Stimulated activated memory B cell treated with anti-CD40 and anti-IgM and Interleukin-4, amounts not matched to agents 10 μg/mL and 1 μg/mL and 100 μg/mL, for 72 hours (primary cell): ENCODE results near the gene NAPSA.
"Not testable (repeated sequence)": the region's sequence is repeated elsewhere in the genome, so short reads cannot be mapped to it uniquely, and the experiment has no call there.

Experiments used
- ATAC-seq: fragments of 150-1000 bp; cut with Tn5 transposase; 2 replicates; pipeline ENCODE4 v1.10.0; 2021
- H3K27ac Mint-ChIP-seq: one replicate; pipeline ENCODE4 v1.8.0; 2022; ENCODE audit warnings: mild to moderate bottlenecking, mixed read lengths
- H3K27me3 Mint-ChIP-seq: one replicate; pipeline ENCODE4 v1.8.0; 2022; ENCODE audit warnings: mixed read lengths
- H3K36me3 Mint-ChIP-seq: one replicate; pipeline ENCODE4 v1.8.0; 2022; ENCODE audit warnings: mixed read lengths
- H3K4me1 Mint-ChIP-seq: one replicate; pipeline ENCODE4 v1.8.0; 2022; ENCODE audit warnings: mixed read lengths
- H3K4me3 Mint-ChIP-seq: one replicate; pipeline ENCODE4 v1.8.0; 2022; ENCODE audit warnings: mild to moderate bottlenecking, moderate library complexity, mixed read lengths
- H3K9me3 Mint-ChIP-seq: one replicate; pipeline ENCODE4 v1.8.0; 2022; ENCODE audit warnings: mixed read lengths

The NAPSA gene

GRCh38 chr19:50331221-50331993 is 34.0 kb downstream of the NAPSA start:
- peaks cover 38% of the 10 kb centered on the region for H3K36me3 Mint-ChIP-seq
- peak overlapping the region; percentile 88 for H3K27ac Mint-ChIP-seq
- H3K27me3 Mint-ChIP-seq: peaks cover 14% of the 10 kb centered on the region
- H3K4me1 Mint-ChIP-seq: peaks cover 84% of the 10 kb centered on the region
- H3K4me3 Mint-ChIP-seq: peak overlapping the region; percentile 72
- no peak for ATAC-seq
- no peaks in the 10 kb centered on the region for H3K9me3 Mint-ChIP-seq

DNA sequence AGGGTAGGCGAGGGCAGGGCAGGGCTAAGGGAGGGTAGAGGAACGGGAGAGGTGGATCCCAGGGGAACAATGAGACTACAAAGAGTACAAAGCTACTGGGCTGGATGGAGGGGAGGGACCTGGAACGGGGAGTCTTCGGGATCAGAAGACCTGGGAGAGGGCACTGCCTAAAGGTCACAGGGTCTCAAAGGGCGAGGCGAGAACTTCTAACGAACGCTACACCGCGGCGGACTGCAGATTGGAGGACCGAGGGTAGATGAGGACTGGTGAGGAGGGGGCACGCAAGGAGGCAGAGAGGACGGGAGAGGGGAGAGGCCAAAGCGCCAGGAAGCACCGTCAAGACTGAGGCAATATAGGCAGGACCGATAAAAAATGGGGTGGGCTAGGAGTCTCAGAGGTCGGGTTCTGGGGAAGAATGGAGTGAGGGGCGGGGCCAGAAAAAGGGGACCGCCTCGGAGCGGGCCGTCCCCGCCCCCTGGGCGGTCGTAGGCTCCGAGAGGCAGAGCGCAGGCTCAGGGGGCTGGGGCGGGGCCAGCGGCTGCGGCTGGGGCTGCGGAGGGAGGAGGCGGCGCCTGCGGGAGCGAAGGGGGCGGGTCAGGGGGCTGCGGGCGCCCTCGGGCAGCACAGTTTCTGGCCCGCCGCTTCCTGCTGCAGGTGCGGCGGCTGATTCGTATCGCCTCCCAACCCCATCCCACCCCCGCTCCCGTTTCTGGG is 34.9 kb downstream of the NAPSA start:
- Mint-ChIP-seq H3K4me3 (peak overlapping the region; percentile 85), H3K27ac (peak overlapping the region; percentile 88), H3K27me3 (peaks cover 14% of the 10 kb centered on the region), H3K4me1 (peaks cover 86% of the 10 kb centered on the region), H3K9me3 (no peaks in the 10 kb centered on the region), H3K36me3 (peaks cover 30% of the 10 kb centered on the region)
- ATAC-seq: peak; percentile 64

DNA sequence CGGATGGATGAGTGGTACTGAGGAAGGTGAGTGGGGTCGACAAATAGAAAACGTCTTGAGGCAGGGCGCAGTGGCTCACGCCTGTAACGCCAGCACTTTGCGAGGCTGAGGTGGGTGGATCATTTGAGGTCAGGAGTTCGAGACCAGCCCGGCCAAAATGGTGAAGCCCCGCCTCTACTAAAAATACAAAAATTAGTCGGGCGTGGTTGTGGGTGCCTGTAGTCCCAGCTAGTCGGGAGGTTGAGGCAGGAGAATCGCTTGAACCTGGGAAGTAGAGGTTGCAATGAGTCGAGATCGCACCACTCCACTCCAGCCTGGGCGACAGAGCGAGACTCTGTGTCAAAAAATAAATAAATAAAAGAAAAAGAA is 35.5 kb downstream of the NAPSA start:
- Mint-ChIP-seq H3K27me3 (peaks cover 14% of the 10 kb centered on the region), H3K4me1 (peaks cover 84% of the 10 kb centered on the region), H3K4me3 (peak overlapping the region; percentile 85), H3K27ac (peak overlapping the region; percentile 88), H3K36me3 (peaks cover 25% of the 10 kb centered on the region)
- not testable (repeated sequence) for ATAC-seq, H3K9me3 Mint-ChIP-seq

- H3K4me1 Mint-ChIP-seq: peaks cover 84% of the 10 kb centered on the region
Observed at GRCh38 chr19:50329146-50329925, 36.1 kb downstream of the NAPSA start, which contains the start of gene KCNC3. Gene KCNC3, minus strand, starts transcription at chr19:50329377. Its CDS starts 295 bp downstream, at chr19:50329082.

GRCh38 chr19:50328873-50329145 is 36.6 kb downstream of the NAPSA start:
- no peak for ATAC-seq
- peaks cover 80% of the 10 kb centered on the region for H3K4me1 Mint-ChIP-seq
- H3K4me3 Mint-ChIP-seq: peak overlapping the region; percentile 85
- H3K36me3 Mint-ChIP-seq: peaks cover 25% of the 10 kb centered on the region
- H3K27me3 Mint-ChIP-seq: peaks cover 14% of the 10 kb centered on the region
- no peak overlapping the region for H3K27ac Mint-ChIP-seq
- no peaks in the 10 kb centered on the region for H3K9me3 Mint-ChIP-seq

More at GRCh38 chr19:50329146-50329925, 36.1 kb downstream of the NAPSA start, which contains the start of gene KCNC3:
- H3K9me3 Mint-ChIP-seq: no peaks in the 10 kb centered on the region
- peak within 1 kb of the TSS; percentile 88 for H3K27ac Mint-ChIP-seq
- ATAC-seq: peak; percentile 79
- peaks cover 14% of the 10 kb centered on the region for H3K27me3 Mint-ChIP-seq
- peaks cover 25% of the 10 kb centered on the region for H3K36me3 Mint-ChIP-seq
- peak within 1 kb of the TSS; percentile 85 for H3K4me3 Mint-ChIP-seq

- ATAC-seq: no peak
- Mint-ChIP-seq H3K27ac (peak overlapping the region; percentile 58), H3K27me3 (peaks cover 14% of the 10 kb centered on the region), H3K36me3 (peaks cover 25% of the 10 kb centered on the region), H3K9me3 (no peaks in the 10 kb centered on the region), H3K4me3 (peak overlapping the region; percentile 24), H3K4me1 (peaks cover 75% of the 10 kb centered on the region)
Observed at GRCh38 chr19:50328224-50328872, 37.1 kb downstream of the NAPSA start.

DNA sequence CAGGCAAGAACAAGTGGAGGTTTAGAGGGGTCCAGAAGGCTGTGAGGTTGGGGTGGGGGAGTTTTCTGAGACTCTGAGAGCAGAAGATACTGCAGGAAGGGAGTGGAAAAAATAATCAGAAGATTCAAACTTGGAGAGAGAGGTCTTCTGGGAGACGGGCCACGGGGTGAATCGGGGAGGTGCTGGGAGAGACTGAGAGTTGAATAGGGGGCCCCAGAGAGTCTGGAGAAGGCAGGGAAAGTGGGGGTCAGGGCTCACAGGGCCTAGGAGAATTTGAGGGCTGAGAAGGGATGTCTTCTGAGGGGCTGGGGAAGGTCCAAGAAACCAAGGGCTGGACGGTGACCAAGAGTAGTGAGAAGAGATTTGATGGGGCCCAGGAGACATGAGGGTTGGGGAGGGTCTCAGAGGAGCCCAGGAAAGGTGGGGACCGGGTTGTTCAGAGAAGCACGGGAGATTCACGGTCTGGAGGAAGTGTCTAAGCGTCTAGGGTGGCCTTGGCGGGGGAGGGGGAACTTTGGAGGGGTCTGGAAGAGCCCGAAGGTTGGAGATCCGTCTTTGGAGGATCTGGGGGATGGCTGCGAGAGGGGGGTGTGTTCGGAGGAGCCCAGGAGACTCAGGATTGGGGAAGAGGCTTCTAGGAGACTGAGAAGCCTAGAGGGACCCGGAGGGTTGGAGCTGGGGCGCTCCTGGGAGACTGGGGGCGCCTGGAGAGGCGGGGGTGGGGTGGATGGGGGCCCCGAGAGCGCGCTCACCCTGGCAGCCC is 37.8 kb downstream of the NAPSA start:
- peaks cover 68% of the 10 kb centered on the region for H3K4me1 Mint-ChIP-seq
- no peak for ATAC-seq
- peaks cover 30% of the 10 kb centered on the region for H3K36me3 Mint-ChIP-seq
- peaks cover 14% of the 10 kb centered on the region for H3K27me3 Mint-ChIP-seq
- H3K9me3 Mint-ChIP-seq: no peaks in the 10 kb centered on the region
- peak overlapping the region; percentile 85 for H3K4me3 Mint-ChIP-seq
- H3K27ac Mint-ChIP-seq: peak overlapping the region; percentile 58

DNA sequence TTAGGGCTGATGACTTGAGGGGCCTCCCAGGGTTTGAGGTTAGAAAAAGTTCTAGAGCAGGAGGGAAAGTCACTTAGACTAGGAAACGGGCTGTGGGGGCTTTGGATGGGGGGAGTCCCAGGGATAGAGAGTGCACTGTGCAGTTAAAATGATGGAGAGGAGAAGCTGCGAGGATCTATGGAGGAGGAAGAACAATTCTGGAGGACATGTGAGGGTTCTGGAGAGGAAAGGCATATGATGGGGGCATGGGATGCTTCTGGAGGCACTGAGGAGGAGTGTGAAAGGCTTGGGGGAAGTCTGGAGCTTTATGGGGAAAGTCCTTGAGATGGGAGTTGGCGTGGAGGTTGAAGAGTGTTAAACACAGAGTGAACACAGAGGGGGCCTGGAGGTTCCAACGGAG is 38.4 kb downstream of the NAPSA start:
- H3K4me3 Mint-ChIP-seq: peak overlapping the region; percentile 85
- peaks cover 62% of the 10 kb centered on the region for H3K4me1 Mint-ChIP-seq
- no peaks in the 10 kb centered on the region for H3K9me3 Mint-ChIP-seq
- ATAC-seq: no peak
- H3K36me3 Mint-ChIP-seq: peaks cover 36% of the 10 kb centered on the region
- peaks cover 14% of the 10 kb centered on the region for H3K27me3 Mint-ChIP-seq
- H3K27ac Mint-ChIP-seq: peak overlapping the region; percentile 58

DNA sequence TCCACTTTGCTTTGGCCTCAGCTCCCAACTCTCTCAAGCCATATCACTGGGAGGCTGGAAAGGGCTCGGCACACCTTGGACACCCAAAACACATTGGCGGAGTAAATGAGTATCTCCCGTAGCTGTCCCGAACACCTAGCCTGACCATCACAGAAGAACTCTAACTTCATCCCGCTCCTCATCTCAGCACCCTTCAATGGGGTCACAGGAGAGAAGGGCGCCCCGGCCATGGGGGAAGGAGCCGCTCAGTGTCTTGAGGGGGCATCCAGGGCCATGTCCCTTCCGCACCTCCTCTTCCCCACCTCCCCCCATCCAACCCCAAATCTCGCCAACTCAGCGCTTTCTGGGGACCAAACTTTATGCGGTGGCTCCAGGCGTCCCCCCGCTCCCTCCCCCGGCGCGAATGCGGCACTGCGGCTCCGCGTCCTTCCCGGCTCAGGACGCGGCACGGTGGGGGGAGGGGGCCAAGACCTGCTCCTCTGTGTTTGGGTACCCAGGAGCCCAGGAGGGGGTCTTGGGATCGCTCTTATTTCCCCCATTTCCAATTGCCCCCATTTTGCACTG is 39.3 kb downstream of the NAPSA start:
- H3K4me1 Mint-ChIP-seq: peaks cover 53% of the 10 kb centered on the region

GRCh38 chr19:50325310-50326100 is 39.9 kb downstream of the NAPSA start:
- peak; percentile 31 for ATAC-seq
- H3K9me3 Mint-ChIP-seq: no peaks in the 10 kb centered on the region
- H3K27ac Mint-ChIP-seq: peak overlapping the region; percentile 26
- H3K4me3 Mint-ChIP-seq: peak overlapping the region; percentile 61
- H3K36me3 Mint-ChIP-seq: peaks cover 51% of the 10 kb centered on the region
- peaks cover 48% of the 10 kb centered on the region for H3K4me1 Mint-ChIP-seq
- peaks cover 14% of the 10 kb centered on the region for H3K27me3 Mint-ChIP-seq

More for the DNA sequence above, 39.3 kb downstream of the NAPSA start:
- Mint-ChIP-seq H3K36me3 (peaks cover 45% of the 10 kb centered on the region), H3K27ac (no peak overlapping the region), H3K9me3 (no peaks in the 10 kb centered on the region), H3K27me3 (peaks cover 14% of the 10 kb centered on the region), H3K4me3 (peak overlapping the region; percentile 85)
- no peak for ATAC-seq

- peak overlapping the region; percentile 3 for H3K4me3 Mint-ChIP-seq
- peaks cover 14% of the 10 kb centered on the region for H3K27me3 Mint-ChIP-seq
- ATAC-seq: no peak
- H3K4me1 Mint-ChIP-seq: peaks cover 36% of the 10 kb centered on the region
- no peaks in the 10 kb centered on the region for H3K9me3 Mint-ChIP-seq
- H3K27ac Mint-ChIP-seq: peak overlapping the region; percentile 26
- H3K36me3 Mint-ChIP-seq: peaks cover 63% of the 10 kb centered on the region
Observed at GRCh38 chr19:50324331-50324730, 41.1 kb downstream of the NAPSA start.

- H3K4me3 Mint-ChIP-seq: no peak overlapping the region
- ATAC-seq: no peak
- H3K27me3 Mint-ChIP-seq: peaks cover 14% of the 10 kb centered on the region
- peaks cover 34% of the 10 kb centered on the region for H3K4me1 Mint-ChIP-seq
- H3K27ac Mint-ChIP-seq: no peak overlapping the region
- no peaks in the 10 kb centered on the region for H3K9me3 Mint-ChIP-seq
- peaks cover 68% of the 10 kb centered on the region for H3K36me3 Mint-ChIP-seq
Observed at GRCh38 chr19:50323782-50324133, 41.7 kb downstream of the NAPSA start.

DNA sequence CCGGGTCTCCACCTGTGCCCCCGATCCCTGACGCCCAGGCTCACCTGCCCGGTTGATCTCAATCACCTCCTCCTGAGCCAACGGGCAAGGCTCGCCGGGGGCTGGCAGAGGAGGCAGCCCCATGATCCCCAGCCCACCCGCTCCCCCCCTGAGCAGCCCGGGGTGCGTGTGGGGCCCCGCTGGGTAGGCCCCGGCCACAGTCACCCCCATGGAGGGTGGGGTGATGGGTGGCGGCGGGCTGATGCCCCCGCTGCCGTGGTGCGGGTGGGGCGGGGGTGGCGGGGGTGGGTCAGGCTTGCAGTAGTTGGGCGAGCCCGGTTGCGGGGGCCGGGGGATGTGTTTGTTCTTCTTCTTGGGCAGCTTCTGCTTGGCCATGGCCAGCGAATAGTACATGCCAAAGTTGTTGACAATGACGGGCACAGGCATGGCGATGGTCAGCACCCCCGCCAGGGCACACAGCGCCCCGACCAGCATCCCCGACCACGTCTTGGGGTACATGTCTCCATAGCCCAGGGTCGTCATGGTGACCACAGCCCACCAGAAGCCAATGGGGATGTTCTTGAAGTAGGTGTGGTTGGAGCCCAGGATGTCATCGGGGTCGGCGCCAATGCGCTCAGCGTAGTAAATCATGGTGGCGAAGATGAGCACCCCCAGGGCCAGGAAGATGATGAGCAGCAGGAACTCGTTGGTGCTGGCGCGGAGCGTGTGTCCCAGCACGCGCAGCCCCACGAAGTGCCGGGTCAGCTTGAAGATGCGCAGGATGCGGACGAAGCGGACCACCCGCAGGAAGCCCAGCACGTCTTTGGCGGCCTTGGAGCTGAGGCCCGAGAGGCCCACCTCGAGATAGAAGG is 42.3 kb downstream of the NAPSA start:
- Mint-ChIP-seq H3K27ac (no peak overlapping the region), H3K9me3 (no peaks in the 10 kb centered on the region), H3K4me1 (peaks cover 34% of the 10 kb centered on the region), H3K27me3 (peaks cover 14% of the 10 kb centered on the region), H3K4me3 (no peak overlapping the region), H3K36me3 (peaks cover 70% of the 10 kb centered on the region)
- peak; percentile 63 for ATAC-seq
